CD4-positive, alpha-beta T cell (primary cell): ENCODE data around the gene PRICKLE4. TPM values are rescaled to one million over a fixed set of nuclear protein-coding genes. Genes with fewer than 3 reads are reported as not detected.

ENCODE experiments used
- ATAC-seq: fragments of 200-7000 bp; cut with Tn5 transposase; one replicate; pipeline ENCODE4 v1.10.0; 2022; ENCODE audit warnings: mild to moderate bottlenecking; ENCODE audit not compliant: poor library complexity
- CTCF ChIA-PET: fragments of 350-600 bp; sonication (Branson Sonifier 250); formaldehyde crosslinking; loops from one replicate; lab custom pipeline; 2021; ENCODE audit warnings: antibody characterized with exemption, inconsistent platforms; lab: Charles Lee
- POLR2A ChIA-PET: fragments of 350-600 bp; sonication (Branson Sonifier 250); formaldehyde crosslinking; loops from one replicate; lab custom pipeline; 2021; ENCODE audit warnings: antibody characterized with exemption, inconsistent platforms; lab: Charles Lee
- DNase-seq, 14 experiments: peaks; one replicate each; pipeline ENCODE4 v3.0.0-alpha.2; 2013 to 2020; ENCODE audit warnings: mixed read lengths in 2 of 14
- H3K27ac ChIP-seq, 2 donors: one replicate each; pipeline versions ENCODE4 v1.5.1 to v1.7.0; 2013; ENCODE audit warnings: low read length in 2 of 2, low read depth in 1 of 2, mild to moderate bottlenecking in 1 of 2
- H3K27me3 ChIP-seq, 2 experiments: 1 replicate in 1 of 2; 2 replicates in 1 of 2; pipeline versions ENCODE4 v1.6.1 to v1.7.0; 2013; ENCODE audit warnings: low read length in 2 of 2, control low read depth in 1 of 2, mild to moderate bottlenecking in 1 of 2, moderate library complexity in 1 of 2; ENCODE audit not compliant: insufficient read depth in 2 of 2, control insufficient read depth in 1 of 2
- H3K36me3 ChIP-seq: one replicate; pipeline ENCODE4 v1.6.1; 2013; ENCODE audit warnings: low read length, control low read depth; ENCODE audit not compliant: insufficient read depth
- H3K4me1 ChIP-seq: one replicate; pipeline ENCODE4 v1.6.1; 2013; ENCODE audit warnings: low read length, control low read depth; ENCODE audit not compliant: insufficient read depth
- H3K4me3 ChIP-seq: one replicate; pipeline ENCODE4 v1.5.1; 2013; ENCODE audit warnings: mild to moderate bottlenecking, low read length, moderate library complexity
- H3K9me3 ChIP-seq, 2 experiments: 1 replicate in 1 of 2; 2 replicates in 1 of 2; pipeline versions ENCODE4 v1.6.1 to v1.7.0; 2013; ENCODE audit warnings: low read length in 2 of 2, mild to moderate bottlenecking in 2 of 2, control low read depth in 1 of 2, moderate library complexity in 1 of 2; ENCODE audit not compliant: control insufficient read depth in 1 of 2, insufficient read depth in 1 of 2
- H3K27ac Mint-ChIP-seq: one replicate; pipeline ENCODE4 v1.8.0; 2020; ENCODE audit warnings: mixed read lengths
- H3K27me3 Mint-ChIP-seq: one replicate; pipeline ENCODE4 v1.8.0; 2021; ENCODE audit warnings: mixed read lengths
- H3K36me3 Mint-ChIP-seq: one replicate; pipeline ENCODE4 v1.8.0; 2021; ENCODE audit warnings: low read depth, mixed read lengths
- H3K4me1 Mint-ChIP-seq: one replicate; pipeline ENCODE4 v1.8.0; 2021; ENCODE audit warnings: low read depth, mixed read lengths
- H3K4me3 Mint-ChIP-seq: one replicate; pipeline ENCODE4 v1.8.0; 2020; ENCODE audit warnings: mild to moderate bottlenecking, mixed read lengths
- H3K9me3 Mint-ChIP-seq: one replicate; pipeline ENCODE4 v1.8.0; 2020; ENCODE audit warnings: mixed read lengths
- intact Hi-C, 2 experiments: fragments of 100-400 bp; cut with DNase I in 1 of 2; cut with micrococcal nuclease in 1 of 2; formaldehyde crosslinking; loops; one replicate each; pipeline versions ENCODE4 v1.15.1 to v1.9.0; 2023 to 2025; cut with DNase I, micrococcal nuclease
- total RNA-seq, 174 experiments: library from RNA in 2 of 174; stranded (reverse) in 2 of 174; gene quantifications; one replicate each; pipeline ENCODE4 v1.2.3 and lab custom pipeline; 2021 to 2026
- TF ChIP-seq, protein P1 (sequence below): fragments of 200-600 bp; IDR thresholded peaks from one replicate; pipeline ENCODE4 v1.8.0; 2022; ENCODE audit warnings: antibody characterized with exemption, mild to moderate bottlenecking

Gene PRICKLE4
- total RNA-seq, 2 experiments from 2014 or later, result not detected

DNA sequence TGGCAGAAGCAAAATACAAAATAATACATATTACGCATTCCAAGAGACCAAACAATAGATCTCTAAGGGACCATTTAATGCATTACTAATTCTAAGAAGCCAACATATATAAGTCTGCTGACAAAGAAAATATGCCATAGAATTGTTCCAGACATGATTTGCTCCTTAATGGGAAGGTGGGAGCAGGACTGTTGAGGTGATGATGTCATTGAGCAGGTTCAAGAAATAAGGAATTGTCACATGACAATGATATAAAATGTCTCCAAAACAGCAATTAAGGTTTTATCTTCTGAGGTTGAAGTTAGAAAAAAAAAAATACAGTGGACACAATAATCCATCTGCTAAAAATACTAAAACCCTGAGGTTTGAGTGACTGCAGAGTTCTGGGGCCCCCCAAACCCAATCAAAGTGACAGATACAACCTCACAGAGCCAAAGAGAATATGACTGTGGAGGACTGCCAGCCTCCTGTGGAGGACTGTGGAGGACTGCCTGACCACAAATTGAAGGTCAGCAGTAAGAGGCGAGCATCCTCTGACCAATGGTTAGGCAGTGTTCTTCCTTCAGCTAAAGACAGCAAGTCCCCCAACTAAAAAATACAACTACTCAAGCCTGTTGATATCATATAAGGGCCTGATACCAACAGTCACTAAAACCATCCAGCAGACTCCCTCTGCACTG is 45.9 kb downstream of the PRICKLE4 start:
- POLR2A ChIA-PET, result no interaction called here
- CTCF ChIA-PET, result no interaction called here
- intact Hi-C loops, result no loop called here
- H3K27ac Mint-ChIP-seq, result no peak overlapping the region
- no peaks in the 10 kb centered on the region for H3K27me3 Mint-ChIP-seq
- H3K4me3 Mint-ChIP-seq, result no peak overlapping the region
- Histone ChIP-seq H3K27me3 (no peaks in the 10 kb centered on the region), H3K27ac (no peak overlapping the region), H3K4me3 (no peak overlapping the region), H3K4me1 (no peaks in the 10 kb centered on the region), H3K36me3 (no peaks in the 10 kb centered on the region), H3K9me3 (no peaks in the 10 kb centered on the region)
- ATAC-seq (no peak), DNase-seq (no peak)
- no peaks in the 10 kb centered on the region for H3K4me1 Mint-ChIP-seq
- TF ChIP-seq, protein P1, sequence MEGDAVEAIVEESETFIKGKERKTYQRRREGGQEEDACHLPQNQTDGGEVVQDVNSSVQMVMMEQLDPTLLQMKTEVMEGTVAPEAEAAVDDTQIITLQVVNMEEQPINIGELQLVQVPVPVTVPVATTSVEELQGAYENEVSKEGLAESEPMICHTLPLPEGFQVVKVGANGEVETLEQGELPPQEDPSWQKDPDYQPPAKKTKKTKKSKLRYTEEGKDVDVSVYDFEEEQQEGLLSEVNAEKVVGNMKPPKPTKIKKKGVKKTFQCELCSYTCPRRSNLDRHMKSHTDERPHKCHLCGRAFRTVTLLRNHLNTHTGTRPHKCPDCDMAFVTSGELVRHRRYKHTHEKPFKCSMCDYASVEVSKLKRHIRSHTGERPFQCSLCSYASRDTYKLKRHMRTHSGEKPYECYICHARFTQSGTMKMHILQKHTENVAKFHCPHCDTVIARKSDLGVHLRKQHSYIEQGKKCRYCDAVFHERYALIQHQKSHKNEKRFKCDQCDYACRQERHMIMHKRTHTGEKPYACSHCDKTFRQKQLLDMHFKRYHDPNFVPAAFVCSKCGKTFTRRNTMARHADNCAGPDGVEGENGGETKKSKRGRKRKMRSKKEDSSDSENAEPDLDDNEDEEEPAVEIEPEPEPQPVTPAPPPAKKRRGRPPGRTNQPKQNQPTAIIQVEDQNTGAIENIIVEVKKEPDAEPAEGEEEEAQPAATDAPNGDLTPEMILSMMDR, result no peak
- no peaks in the 10 kb centered on the region for H3K9me3 Mint-ChIP-seq
- no peaks in the 10 kb centered on the region for H3K36me3 Mint-ChIP-seq

DNA sequence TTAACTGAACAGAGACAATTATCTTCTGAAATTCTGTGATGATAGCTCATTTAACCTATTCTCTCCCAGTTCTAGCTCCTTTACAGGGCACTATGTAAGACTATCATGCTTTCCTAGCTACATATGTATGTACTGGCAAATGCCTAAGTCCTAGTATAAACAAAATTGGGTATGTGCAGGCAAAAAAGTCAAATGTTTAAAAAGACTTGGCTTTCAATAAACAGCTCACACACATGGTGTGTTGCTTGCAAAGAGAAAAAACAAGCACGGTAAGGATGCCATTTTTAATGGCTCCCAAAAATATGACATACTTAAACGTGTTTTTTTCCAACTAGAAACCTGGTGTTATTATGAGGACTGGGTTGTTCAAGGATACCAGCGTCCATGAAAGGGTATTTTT is 51.7 kb downstream of the PRICKLE4 start:
- DNase-seq (no peak), ATAC-seq (no peak)
- H3K27me3 ChIP-seq, result no peaks in the 10 kb centered on the region
- intact Hi-C loops, result no loop called here
- H3K9me3 ChIP-seq, result no peaks in the 10 kb centered on the region
- H3K27ac ChIP-seq, result no peak overlapping the region
- Mint-ChIP-seq H3K4me1 (no peaks in the 10 kb centered on the region), H3K27ac (no peak overlapping the region), H3K9me3 (no peaks in the 10 kb centered on the region), H3K4me3 (no peak overlapping the region), H3K27me3 (no peaks in the 10 kb centered on the region), H3K36me3 (no peaks in the 10 kb centered on the region)
- TF ChIP-seq, protein P1, result no peak
- no peak overlapping the region for H3K4me3 ChIP-seq
- no peaks in the 10 kb centered on the region for H3K4me1 ChIP-seq
- CTCF ChIA-PET, result no interaction called here
- no peaks in the 10 kb centered on the region for H3K36me3 ChIP-seq
- POLR2A ChIA-PET, result no interaction called here

DNA sequence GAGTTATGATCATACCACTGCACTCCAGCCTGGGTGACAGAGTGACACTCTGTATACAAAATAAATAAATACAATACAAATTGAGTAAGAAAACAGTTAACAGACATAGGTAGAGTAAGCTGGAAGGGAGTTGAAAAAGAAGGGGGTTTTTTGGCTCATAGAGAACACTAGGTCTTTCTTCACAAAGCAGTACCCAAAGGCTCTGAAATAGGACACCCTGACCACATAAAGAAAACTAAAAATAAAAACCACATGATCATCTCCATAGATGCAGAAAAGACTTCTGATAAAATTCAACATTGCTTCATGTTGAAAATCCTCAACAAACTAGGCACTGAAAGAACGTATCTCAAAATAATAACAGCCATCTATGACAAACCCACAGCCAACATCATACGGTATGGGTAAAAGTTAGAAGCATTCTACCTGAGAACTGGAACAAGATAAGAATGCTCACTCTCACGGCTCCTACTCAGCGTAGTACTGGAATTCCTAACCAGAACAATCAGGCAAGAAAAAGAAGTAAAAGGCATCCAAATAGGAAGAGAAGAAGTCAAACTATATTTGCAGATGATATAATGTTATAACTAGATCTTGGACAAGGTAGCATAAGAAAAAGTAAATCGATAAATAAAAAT is 55.6 kb downstream of the PRICKLE4 start:
- Histone ChIP-seq H3K4me3 (no peak overlapping the region), H3K9me3 (no peaks in the 10 kb centered on the region), H3K27me3 (no peaks in the 10 kb centered on the region), H3K4me1 (no peaks in the 10 kb centered on the region), H3K27ac (no peak overlapping the region), H3K36me3 (no peaks in the 10 kb centered on the region)
- H3K4me3 Mint-ChIP-seq, result no peak overlapping the region
- DNase-seq, result no peak
- H3K27ac Mint-ChIP-seq, result no peak overlapping the region
- no peaks in the 10 kb centered on the region for H3K9me3 Mint-ChIP-seq
- intact Hi-C loops, result no loop called here
- H3K27me3 Mint-ChIP-seq, result no peaks in the 10 kb centered on the region
- no peaks in the 10 kb centered on the region for H3K36me3 Mint-ChIP-seq
- TF ChIP-seq, protein P1, result no peak
- ChIA-PET CTCF (no interaction called here), POLR2A (no interaction called here)
- H3K4me1 Mint-ChIP-seq, result no peaks in the 10 kb centered on the region
- ATAC-seq, result no peak
